Stimulated activated CD4-positive, alpha-beta T cell treated with anti-CD3 and anti-CD28 coated beads, Interleukin-4, amount 100 ng/mL, for 48 hours (primary cell): ENCODE data around the gene NEK5.
"Not testable (repeated sequence)": the region's sequence is repeated elsewhere in the genome, so short reads cannot be mapped to it uniquely, and the experiment has no call there.

Source experiments
- DNase-seq, 2 donors: peaks; one replicate each; pipeline ENCODE4 v3.0.0-alpha.2; 2020; ENCODE audit warnings: low read depth in 2 of 2

NEK5 gene

DNA sequence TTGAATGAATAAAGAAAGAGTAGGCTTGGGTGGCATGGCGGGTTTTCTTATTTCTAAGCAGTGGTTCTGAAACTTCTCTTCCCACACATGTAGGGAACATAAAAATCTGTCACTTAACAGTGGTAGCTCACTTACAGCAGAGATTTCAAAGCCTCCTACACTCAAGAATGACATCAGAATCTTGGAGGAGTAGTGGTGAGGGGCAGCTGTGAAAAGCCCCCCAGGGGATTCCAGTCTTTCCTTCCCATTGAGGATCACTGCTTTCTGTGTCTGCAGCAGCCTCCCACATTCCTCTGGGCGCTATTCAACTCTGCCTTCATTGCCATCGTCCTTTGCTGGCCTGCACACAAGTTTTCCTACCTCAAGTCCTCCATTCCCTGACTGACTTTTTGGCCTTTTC, 8.6 kb upstream of the NEK5 start:
- no peak for DNase-seq

DNA sequence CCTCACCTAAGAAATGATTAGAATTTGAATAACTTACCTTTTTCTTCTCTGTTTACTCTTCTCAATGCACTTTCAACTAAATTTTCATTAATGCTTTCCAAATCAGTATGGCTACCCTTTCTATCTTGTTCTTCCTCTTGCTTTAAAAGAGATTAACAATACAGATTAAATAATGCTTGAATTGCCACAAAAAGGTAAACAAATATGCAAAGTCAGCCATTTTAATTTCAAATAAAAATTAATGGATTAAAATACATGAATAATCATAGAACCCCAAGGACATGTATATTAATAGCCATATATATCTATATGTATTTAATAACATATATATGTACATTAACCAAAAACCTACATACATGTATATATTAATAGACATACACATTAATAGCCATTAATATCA, 7.9 kb upstream of the NEK5 start:
- DNase-seq: no peak

DNA sequence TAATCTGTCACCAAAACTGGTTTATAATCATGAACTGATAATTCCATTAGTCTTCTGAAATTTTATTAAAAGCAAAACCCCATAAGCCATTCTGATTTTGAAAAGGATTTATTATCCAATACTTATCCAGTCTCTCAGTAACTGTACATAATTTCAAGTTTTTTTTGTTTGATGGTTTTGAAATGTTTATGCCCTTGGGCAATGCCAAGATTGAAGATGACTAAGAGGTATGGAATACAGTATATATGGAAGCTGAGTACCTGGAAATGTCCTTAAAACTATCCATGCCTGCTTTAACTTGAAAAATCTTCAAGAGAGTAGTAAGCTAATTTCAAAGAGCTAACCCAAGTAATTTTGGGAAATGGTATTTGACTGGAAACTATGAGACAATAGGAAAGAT, 1.8 kb upstream of the NEK5 start:
- no peak for DNase-seq

DNA sequence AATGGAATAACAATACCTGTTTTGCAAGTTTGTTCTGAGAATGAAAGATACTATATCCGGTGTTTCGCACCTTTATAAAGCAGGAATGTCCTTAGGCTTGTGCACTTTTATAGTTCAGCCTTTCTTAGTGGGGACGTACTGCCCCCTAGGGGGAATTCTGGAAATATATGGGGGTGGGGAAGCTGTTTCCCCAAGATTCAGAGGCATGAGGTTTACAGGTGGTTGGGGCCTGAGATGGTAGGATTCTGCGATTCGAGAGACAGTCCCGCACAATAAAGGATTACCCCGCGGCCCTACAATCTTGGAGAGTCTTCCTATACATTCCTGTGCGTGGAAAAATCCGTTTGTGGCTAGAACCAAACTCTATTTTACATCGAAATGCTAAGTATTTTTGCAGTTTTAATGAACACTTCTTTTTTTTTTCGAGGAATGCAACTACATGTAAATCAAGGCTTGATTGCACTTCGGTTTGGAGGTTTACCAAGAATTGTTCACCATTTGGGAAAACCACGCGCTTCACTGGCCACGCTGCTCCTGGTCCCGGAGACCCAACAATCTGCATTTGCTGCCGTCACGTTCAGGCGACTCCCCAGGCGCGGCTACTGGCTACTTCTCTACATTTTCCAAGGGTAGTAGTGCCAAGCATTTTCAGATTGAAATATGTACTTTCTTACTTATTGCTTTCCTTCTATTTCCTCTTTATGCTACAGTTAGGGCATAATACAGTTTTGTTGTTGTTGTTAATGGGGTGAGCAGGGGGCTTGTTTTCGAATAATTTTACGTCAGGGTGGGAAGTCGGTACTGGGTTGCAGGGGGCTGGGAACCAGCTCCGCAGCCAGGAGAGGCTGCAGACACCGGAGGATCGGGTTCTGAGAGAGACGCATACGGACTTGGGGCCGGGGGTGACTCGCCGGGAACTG, 830 bp downstream of the NEK5 start:
- DNase-seq: peak; percentile 19 to 26

DNA sequence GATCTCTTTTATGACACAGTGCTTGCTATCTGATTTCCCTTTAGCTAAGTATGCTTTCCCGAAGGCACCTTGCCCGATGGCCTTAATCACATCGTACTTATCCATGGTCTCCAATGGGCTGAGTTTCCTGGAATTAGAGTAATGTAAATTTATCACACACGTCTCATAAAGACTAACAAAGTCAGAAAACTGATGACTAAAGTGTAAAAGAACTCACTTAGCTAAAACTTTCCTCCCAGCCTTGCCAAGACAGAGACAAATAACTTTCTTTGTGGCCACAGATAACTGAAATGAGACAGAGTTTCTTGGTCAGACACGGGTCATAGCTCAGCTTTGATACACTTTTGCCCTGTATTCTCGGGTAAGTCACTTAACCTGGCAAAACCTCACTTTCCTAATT, 1.5 kb downstream of the NEK5 start:
- no peak for DNase-seq

DNA sequence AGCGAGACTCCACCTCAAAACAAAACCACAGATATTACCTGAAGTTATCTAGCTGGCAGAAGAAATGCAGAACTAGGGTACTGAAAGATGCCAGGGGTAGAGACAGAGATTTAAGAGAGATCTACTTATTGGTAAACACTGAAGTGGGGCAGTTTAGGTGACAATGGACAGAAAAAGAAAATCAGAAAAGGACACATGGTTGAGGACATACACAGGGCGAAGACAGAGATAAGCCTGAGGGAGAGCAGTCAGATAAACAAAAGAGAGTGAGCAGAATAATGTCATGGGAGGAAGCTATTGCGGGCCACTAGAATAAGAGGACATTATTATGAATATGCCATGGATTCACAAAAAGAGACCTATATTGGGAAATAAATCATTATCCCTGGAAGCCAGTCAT, 3.3 kb downstream of the NEK5 start:
- no peak for DNase-seq

DNA sequence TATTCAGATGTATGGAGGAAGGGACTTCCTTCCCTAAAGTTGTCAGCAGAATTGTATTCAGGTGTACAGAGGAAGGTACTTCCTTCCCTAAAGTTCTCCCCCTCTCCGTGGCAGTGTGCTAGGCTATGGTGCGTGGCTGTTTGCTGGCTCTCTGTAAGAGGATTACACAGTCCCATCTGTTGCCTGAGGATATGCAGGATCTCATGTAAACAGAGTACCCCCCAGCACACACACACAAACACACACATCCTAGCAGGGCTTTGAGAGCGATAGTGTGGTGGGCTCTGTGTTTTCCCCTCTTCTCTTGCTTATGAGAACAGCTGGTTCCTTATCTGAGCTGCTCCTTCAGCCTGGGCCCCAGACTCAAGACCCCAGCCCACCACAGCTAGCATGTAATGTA, 10.3 kb downstream of the NEK5 start:
- DNase-seq: no peak

DNA sequence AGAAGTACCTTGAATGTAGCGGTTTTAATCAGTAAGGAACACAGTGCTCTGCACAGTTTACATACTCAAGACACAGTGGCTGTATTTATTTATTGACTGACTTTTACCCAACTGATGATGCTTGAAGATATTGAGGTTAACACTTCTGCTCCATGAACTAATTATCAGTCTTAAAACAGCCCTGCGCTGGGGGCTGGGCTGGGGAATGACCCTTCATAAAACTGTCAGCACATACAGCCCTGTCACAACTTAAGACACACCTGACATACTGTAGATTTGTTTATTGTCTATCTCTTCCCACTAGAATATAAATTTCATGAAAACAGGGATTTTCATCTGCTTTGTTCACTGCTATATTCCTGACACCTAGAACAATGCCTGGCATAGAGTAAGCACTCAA, 10.8 kb downstream of the NEK5 start:
- DNase-seq: no peak

DNA sequence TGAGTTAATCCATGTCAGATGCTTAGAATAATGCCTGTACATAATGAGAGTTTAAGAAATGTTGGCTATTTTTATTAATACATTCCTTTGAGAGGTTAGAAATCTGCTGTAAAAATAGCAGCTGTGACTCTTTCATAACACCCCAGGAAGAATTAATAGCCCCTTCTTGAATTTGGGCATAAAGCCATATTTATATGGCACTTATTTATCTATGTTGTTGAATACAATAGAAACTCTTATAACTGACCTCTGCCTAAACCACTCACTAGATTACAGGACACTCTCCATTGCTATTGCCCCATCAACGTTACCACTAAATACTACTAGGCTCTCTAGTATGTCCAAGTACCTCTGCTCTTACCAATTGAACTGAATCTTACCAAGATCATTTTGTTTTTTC, 16.3 kb downstream of the NEK5 start:
- no peak for DNase-seq

DNA sequence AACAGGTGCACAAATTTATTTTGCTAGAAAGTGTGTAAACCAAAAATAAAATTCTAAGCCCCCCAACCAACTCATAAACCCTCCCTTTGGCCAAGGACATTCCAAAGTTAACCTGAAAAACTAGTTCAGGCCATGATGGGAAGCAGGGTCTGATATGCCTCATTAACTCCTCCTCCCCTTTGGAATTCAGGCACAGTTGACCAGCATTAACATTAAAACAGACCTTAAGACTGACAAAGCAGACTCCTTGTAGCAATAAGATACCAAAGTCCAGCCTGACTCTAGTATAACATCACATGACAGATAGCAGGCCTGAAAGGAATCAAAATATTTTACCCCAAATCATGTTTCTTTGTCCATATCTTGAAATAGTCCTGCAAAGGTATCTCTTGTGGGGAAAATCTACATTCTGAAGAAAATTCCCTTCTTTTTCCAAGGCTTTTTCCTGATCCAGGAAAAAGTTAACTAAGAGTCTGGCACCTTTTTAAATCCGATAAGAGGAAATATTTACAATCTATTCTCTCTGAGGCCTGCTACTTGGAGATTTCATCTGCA, 19.7 kb downstream of the NEK5 start:
- no peak for DNase-seq

DNA sequence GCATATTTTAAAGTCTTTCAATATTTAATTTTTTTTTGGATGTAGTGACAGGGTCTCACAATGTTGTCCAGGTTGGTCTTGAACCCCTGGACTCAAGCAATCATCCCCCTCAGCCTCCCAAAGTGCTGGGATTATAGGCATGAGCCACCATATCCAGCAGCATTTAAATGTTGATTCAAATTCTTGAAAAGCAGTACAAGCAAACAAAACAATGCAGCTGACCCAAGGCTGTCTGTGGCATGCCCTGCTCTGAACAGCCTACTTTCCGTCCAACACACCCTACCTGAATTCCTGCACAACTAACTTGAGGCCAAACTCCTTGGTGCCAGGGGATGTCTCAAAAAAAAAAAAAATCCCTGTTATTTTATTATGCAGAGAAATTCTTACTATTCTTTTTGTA, 23.0 kb downstream of the NEK5 start:
- DNase-seq: no peak

DNA sequence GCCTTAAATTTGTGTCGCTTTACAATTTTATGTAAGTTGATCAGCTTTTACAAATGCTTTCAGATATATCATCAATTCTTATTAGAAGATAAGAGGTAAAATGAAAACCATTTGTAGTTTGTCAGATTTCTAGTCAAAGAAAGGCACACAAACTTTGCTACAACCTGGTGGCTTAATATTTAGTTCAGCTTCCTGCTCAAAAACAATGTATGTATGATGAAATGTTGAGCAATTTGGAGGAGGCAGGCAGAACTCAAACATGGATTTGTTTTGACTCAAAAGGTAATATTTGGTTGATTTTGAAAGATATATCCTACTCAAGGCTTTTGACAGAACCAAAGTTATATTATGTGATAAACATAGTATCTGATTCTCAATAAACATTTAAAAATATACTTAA, 24.2 kb downstream of the NEK5 start:
- no peak for DNase-seq

DNA sequence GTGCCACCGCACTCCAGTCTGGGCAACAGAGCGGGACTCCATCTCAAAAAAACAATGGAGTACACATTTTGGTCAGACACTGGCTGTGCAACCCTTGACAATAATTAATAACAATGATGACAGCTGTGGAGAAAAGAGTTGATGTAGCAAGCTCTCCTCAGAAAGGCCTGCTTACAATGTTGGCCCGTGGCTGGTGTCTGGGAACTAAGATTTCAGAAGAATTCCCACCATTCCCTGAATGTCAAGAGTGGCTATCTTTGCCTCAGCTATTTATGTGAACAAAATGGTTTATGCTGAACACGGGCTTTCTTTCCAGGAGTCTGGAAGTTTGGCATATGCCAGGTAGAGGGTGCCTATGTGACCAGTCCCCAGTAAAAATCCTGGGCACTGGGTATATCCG, 25.5 kb downstream of the NEK5 start:
- DNase-seq: no peak

DNA sequence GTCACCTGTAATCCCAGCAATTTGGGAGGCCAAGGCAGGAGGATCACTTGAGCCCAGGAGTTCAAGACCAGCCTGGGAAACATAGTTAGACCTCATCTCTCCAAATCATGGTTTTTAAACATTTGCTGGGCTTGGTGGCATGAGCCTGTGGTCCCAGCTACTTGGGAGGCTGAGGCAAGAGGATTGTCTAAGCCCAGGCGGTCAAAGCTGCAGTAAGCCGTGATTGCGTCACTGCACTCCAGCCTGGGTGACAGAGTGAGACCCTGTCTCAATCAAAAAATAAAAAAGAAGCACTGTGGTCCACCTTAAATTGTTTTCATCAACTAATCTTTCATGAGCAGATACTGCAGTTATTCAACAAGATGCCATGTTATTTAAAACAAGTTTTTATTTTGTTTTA, 26.4 kb downstream of the NEK5 start:
- not testable (repeated sequence) for DNase-seq

DNA sequence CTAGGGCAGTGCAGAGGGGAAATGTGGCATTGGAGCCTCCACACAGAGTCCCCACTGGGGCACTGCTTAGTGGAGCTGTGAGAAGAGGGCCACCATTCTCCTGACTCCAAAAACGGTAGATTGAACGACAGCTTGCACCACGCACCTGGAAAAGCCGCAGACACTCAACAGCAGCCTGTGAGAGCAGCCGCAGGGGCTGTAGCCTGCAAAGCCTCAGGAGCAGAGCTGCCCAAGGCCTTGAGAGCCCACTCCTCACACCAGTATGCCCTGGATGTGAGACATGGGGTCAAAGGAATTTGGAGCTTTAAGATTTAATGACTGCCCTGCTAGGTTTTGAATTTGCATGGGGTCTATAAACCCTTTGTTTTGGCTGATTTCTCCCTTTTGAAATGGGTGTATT, 31.7 kb downstream of the NEK5 start:
- no peak for DNase-seq

DNA sequence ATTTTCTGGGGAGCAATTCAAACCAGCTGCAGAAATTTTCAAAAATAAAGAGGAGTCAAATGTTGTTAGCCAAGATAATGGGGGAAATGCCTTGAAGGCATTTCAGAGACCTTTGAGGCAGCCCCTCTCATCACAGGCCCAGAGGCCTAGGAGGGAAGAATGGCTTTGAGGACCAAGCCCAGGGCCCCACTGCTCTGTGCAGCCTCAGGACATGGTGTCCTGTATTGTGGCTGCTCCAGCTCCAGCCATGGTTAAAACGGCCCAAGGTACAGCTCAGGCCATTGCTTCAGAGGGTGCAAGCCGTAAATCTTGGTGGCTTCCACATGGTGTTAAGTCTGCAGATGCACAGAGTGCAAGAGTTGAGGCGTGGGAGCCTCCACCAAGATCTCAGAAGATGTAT, 32.1 kb downstream of the NEK5 start:
- no peak for DNase-seq

DNA sequence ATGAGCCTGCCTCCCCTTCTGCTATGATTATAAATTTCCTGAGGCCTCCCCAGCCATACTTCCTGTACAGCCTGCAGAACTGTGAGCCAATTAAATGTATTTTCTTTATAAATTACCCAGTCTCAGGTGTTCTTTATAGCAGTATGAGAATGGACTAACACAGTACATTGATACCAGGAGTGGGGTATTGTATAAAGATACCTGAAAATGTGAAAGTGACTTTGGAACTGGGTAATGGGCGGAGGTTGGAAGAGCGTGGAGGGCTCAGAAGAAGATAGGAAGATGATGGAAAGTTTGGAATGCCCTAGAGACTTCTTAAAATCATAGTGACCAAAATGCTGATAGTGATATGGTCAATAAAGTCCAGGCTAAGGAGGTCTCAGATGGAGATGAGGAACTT, 32.8 kb downstream of the NEK5 start:
- DNase-seq: no peak

DNA sequence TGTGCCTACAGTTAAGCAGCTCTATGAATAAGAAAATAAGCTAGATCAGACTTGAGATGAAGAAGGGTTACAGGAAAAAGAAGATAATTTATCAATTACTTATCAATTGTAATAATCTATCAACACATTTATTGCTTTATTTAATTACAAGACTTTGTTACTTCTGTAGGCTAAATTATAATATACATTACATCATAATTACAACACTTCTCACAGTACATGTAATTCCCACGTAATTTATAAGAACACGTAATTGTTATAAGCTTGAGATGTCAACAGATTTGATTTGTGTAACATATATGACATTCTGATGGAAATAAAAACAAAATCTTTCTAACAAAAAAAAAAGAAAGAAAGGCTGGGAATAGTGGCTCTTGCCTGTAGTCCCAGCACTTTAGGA, 36.8 kb downstream of the NEK5 start:
- DNase-seq: no peak

DNA sequence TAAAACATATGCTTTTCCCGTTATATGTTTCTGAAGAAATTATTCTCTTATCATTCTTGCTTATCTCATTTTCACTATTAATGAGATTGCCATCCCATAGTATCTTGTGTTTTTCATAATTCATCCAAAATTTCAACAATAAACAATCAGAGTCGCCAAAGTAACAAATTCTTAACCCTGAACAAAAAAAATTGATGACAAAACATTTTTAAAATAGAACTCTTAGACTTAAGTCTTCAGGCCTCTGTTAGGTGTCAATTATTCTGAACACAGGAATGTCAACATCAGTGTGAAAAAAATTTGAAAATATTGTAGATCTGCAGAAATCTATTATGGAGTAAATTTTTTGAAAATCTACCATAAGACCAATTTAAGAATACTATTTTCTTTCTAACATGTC, 37.4 kb downstream of the NEK5 start:
- no peak for DNase-seq

DNA sequence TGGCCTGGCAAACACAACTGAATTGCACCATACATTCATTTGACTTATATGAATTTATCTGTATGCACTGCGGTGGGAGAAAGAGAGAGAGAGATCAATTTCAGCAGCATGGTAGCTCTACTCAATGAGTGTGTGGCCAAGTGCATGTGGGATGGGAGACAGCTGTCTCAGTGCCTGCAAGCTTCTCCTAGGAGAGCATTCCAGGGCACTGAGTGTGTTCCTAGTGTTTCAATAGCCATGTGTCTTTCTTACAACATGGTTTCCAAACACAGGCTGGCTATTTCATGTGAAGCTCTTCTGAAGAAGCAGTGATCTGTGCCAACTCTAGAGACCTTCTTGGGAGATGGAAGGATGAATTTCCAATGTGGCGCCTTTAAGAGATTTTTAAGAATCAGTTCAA, 43.5 kb downstream of the NEK5 start:
- DNase-seq: no peak

DNA sequence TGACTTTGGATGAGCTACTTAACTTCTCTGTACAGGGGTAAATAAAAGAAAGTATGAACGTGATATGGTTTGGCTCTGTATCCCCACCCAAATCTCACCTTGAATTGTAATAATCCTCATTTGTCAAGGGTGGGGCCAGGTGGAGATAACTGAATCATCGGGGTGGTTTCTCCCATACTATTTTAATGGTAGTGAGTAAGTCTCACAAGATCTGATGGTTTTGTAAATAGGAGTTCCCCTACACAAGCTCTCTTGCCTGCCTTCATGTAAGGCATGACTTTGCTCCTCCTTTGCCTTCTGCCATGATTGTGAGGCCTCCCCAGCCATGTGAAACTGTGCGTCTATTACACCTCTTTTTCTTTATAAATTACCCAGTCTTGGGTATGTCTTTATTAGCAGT, 43.9 kb downstream of the NEK5 start:
- not testable (repeated sequence) for DNase-seq

DNA sequence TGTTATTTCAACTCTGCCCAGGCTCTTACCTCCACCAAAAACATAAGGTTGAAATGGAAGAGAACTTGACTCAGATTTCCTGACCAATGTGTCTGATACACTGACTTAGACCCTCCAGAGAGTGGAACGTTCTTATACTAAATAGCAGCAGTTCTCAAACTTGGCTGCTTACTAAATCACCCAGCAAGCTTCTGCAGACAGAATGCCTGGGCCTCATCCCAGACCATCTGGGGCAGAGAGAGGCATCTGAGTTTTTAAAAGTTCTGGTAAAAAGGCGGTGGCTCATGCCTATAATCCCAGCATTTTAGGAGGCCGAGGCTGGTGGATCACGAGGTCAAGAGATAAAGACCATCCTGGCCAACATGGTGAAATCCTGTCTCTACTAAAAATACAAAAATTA, 46.3 kb downstream of the NEK5 start:
- no peak for DNase-seq

DNA sequence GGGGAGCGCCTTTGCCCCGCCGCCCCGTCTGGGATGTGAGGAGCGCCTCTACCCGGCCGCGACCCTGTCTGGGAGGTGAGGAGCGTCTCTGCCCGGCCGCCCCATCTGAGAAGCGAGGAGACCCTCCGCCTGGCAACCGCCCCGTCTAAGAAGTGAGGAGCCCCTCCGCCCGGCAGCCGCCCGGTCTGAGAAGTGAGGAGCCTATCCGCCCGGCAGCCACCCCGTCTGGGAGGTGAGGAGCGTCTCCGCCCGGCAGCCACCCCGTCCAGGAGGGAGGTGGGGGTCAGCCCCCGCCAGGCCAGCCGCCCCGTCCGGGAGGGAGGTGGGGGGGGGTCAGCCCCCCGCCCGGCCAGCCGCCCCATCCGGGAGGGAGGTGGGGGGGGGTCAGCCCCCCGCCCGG, 49.0 kb downstream of the NEK5 start:
- not testable (repeated sequence) for DNase-seq
